Measurements from ENCODE around the gene TMEM220.
"Not testable (repeated sequence)": the region's sequence is repeated elsewhere in the genome, so short reads cannot be mapped to it uniquely, and the experiment has no call there.

The TMEM220 gene

GRCh38 chr17:10754861-10755591 lies 25.2 kb upstream of the TMEM220 start:
- no peak for DNase-seq (ENCODE audit: low spot score)

GRCh38 chr17:10754109-10754508 lies 24.3 kb upstream of the TMEM220 start:
- DNase-seq (ENCODE audit: low spot score) = peak; percentile 29

- DNase-seq (ENCODE audit: low spot score) = no peak
Measured at GRCh38 chr17:10752696-10753095, 22.9 kb upstream of the TMEM220 start.

GRCh38 chr17:10751563-10751962 lies 21.7 kb upstream of the TMEM220 start:
- DNase-seq (ENCODE audit: low spot score) = no peak

GRCh38 chr17:10750210-10750609 lies 20.4 kb upstream of the TMEM220 start:
- DNase-seq (ENCODE audit: low spot score) = no peak

GRCh38 chr17:10748531-10749181 lies 18.8 kb upstream of the TMEM220 start:
- no peak for DNase-seq (ENCODE audit: low spot score)

GRCh38 chr17:10745231-10745630 lies 15.4 kb upstream of the TMEM220 start:
- peak; percentile 76 for DNase-seq (ENCODE audit: low spot score)

GRCh38 chr17:10744501-10745000 lies 14.7 kb upstream of the TMEM220 start:
- no peak for DNase-seq (ENCODE audit: low spot score)

- DNase-seq (ENCODE audit: low spot score) = peak; percentile 74
Measured at GRCh38 chr17:10743316-10744009, 13.6 kb upstream of the TMEM220 start.

GRCh38 chr17:10742431-10742830 lies 12.6 kb upstream of the TMEM220 start:
- DNase-seq (ENCODE audit: low spot score) = no peak

GRCh38 chr17:10741416-10742135 lies 11.8 kb upstream of the TMEM220 start:
- no peak for DNase-seq (ENCODE audit: low spot score)

- no peak for DNase-seq (ENCODE audit: low spot score)
Measured at GRCh38 chr17:10739386-10739785, 9.6 kb upstream of the TMEM220 start.

- DNase-seq (ENCODE audit: low spot score) = no peak
Measured at GRCh38 chr17:10738521-10739258, 8.9 kb upstream of the TMEM220 start.

- no peak for DNase-seq (ENCODE audit: low spot score)
Measured at GRCh38 chr17:10737736-10738135, 7.9 kb upstream of the TMEM220 start.

- peak; percentile 75 for DNase-seq (ENCODE audit: low spot score)
Measured at GRCh38 chr17:10737168-10737622, 7.4 kb upstream of the TMEM220 start.

GRCh38 chr17:10735821-10736220 lies 6.0 kb upstream of the TMEM220 start:
- DNase-seq (ENCODE audit: low spot score) = no peak

- no peak for DNase-seq (ENCODE audit: low spot score)
Measured at GRCh38 chr17:10735251-10735650, 5.4 kb upstream of the TMEM220 start.

- DNase-seq (ENCODE audit: low spot score) = no peak
Measured at GRCh38 chr17:10733666-10734065, 3.8 kb upstream of the TMEM220 start.

GRCh38 chr17:10732121-10732520 lies 2.3 kb upstream of the TMEM220 start:
- not testable (repeated sequence) for DNase-seq (ENCODE audit: low spot score)

GRCh38 chr17:10731408-10731879 lies 1.6 kb upstream of the TMEM220 start:
- DNase-seq (ENCODE audit: low spot score) = no peak

GRCh38 chr17:10730247-10730646 lies 424 bp upstream of the TMEM220 start:
- DNase-seq (ENCODE audit: low spot score) = not testable (repeated sequence)

Measured in AG08395 (cell line).